Measurements from ENCODE around the gene DPY19L1. TPM values are rescaled to one million over a fixed set of nuclear protein-coding genes. Genes with fewer than 3 reads are reported as not detected.
"Not testable (repeated sequence)": the region's sequence is repeated elsewhere in the genome, so short reads cannot be mapped to it uniquely, and the experiment has no call there.

DPY19L1 gene
- total RNA-seq, 1 experiment from 2014 or later: 9.0 TPM

GRCh38 chr7:34900891-34901513 is 136.3 kb downstream of the DPY19L1 start:
- ChIA-PET CTCF (interaction anchor here (0.7 kb wide), 1 partner anchor 77 kb away, joined by 3 read pairs; no protein-coding TSS in a partner anchor), POLR2A (no interaction called here)
- H3K27me3 Mint-ChIP-seq (ENCODE audit: insufficient read depth, unreplicated experiment): no peaks in the 10 kb centered on the region
- H3K36me3 Mint-ChIP-seq (ENCODE audit: insufficient read depth, unreplicated experiment): no peaks in the 10 kb centered on the region
- H3K4me1 Mint-ChIP-seq (ENCODE audit: insufficient read depth, unreplicated experiment): no peaks in the 10 kb centered on the region
- intact Hi-C loops (cut with micrococcal nuclease): no loop called here
- H3K9me3 Mint-ChIP-seq (ENCODE audit: unreplicated experiment): peaks cover 19% of the 10 kb centered on the region
- H3K4me3 Mint-ChIP-seq (ENCODE audit: unreplicated experiment): no peak overlapping the region
- TF ChIP-seq CTCF (IDR thresholded peaks at IDR 0.05; ENCODE audit: unreplicated experiment): peak; percentile 6
- DNase-seq (ENCODE audit: unreplicated experiment): peak; percentile 20
- H3K27ac Mint-ChIP-seq (ENCODE audit: low read depth, unreplicated experiment): no peak overlapping the region
- BruUV-seq (replicated peaks): no TSS peak

GRCh38 chr7:34895202-34895601 is 142.1 kb downstream of the DPY19L1 start:
- CTCF ChIA-PET: interaction anchor here (0.8 kb wide), 1 partner anchor 13 kb away, joined by 5 read pairs; no protein-coding TSS in a partner anchor
- Mint-ChIP-seq H3K27me3 (ENCODE audit: insufficient read depth, unreplicated experiment) (no peaks in the 10 kb centered on the region), H3K27ac (ENCODE audit: low read depth, unreplicated experiment) (no peak overlapping the region), H3K36me3 (ENCODE audit: insufficient read depth, unreplicated experiment) (no peaks in the 10 kb centered on the region), H3K9me3 (ENCODE audit: unreplicated experiment) (peaks cover 32% of the 10 kb centered on the region), H3K4me3 (ENCODE audit: unreplicated experiment) (no peak overlapping the region), H3K4me1 (ENCODE audit: insufficient read depth, unreplicated experiment) (peaks cover 6% of the 10 kb centered on the region)
- BruUV-seq (replicated peaks): no TSS peak
- DNase-seq (ENCODE audit: unreplicated experiment): no peak
- TF ChIP-seq CTCF (IDR thresholded peaks at IDR 0.05; ENCODE audit: unreplicated experiment): no peak
- intact Hi-C loops (cut with micrococcal nuclease): no loop called here
- POLR2A ChIA-PET: no interaction called here

GRCh38 chr7:34889951-34890350 is 147.3 kb downstream of the DPY19L1 start:
- CTCF ChIA-PET: no interaction called here

GRCh38 chr7:34886856-34887255 is 150.4 kb downstream of the DPY19L1 start:
- Mint-ChIP-seq H3K4me1 (ENCODE audit: insufficient read depth, unreplicated experiment) (peaks cover 6% of the 10 kb centered on the region), H3K4me3 (ENCODE audit: unreplicated experiment) (no peak overlapping the region), H3K27ac (ENCODE audit: low read depth, unreplicated experiment) (no peak overlapping the region), H3K9me3 (ENCODE audit: unreplicated experiment) (peaks cover 13% of the 10 kb centered on the region), H3K36me3 (ENCODE audit: insufficient read depth, unreplicated experiment) (no peaks in the 10 kb centered on the region), H3K27me3 (ENCODE audit: insufficient read depth, unreplicated experiment) (no peaks in the 10 kb centered on the region)
- ChIA-PET POLR2A (no interaction called here), CTCF (interaction anchor here (0.6 to 0.7 kb wide), 2 partner anchors 1520 to 1631 kb away, joined by 3 to 6 read pairs; no protein-coding TSS in a partner anchor)
- no peak for DNase-seq (ENCODE audit: unreplicated experiment)
- intact Hi-C loops (cut with micrococcal nuclease): no loop called here
- no TSS peak for BruUV-seq (replicated peaks)
- TF ChIP-seq CTCF (IDR thresholded peaks at IDR 0.05; ENCODE audit: unreplicated experiment): no peak

More at GRCh38 chr7:34889951-34890350, 147.3 kb downstream of the DPY19L1 start:
- intact Hi-C loops (cut with micrococcal nuclease): no loop called here
- Mint-ChIP-seq H3K9me3 (ENCODE audit: unreplicated experiment) (peaks cover 14% of the 10 kb centered on the region), H3K36me3 (ENCODE audit: insufficient read depth, unreplicated experiment) (no peaks in the 10 kb centered on the region), H3K27me3 (ENCODE audit: insufficient read depth, unreplicated experiment) (no peaks in the 10 kb centered on the region), H3K4me3 (ENCODE audit: unreplicated experiment) (no peak overlapping the region), H3K27ac (ENCODE audit: low read depth, unreplicated experiment) (no peak overlapping the region), H3K4me1 (ENCODE audit: insufficient read depth, unreplicated experiment) (peaks cover 6% of the 10 kb centered on the region)
- POLR2A ChIA-PET: interaction anchor here (0.6 kb wide), 1 partner anchor 15 kb away, joined by 3 read pairs; no protein-coding TSS in a partner anchor
- no peak for TF ChIP-seq CTCF (IDR thresholded peaks at IDR 0.05; ENCODE audit: unreplicated experiment)
- no TSS peak for BruUV-seq (replicated peaks)
- no peak for DNase-seq (ENCODE audit: unreplicated experiment)

- H3K27me3 Mint-ChIP-seq (ENCODE audit: insufficient read depth, unreplicated experiment); BruUV-seq (replicated peaks); CTCF ChIA-PET; DNase-seq (ENCODE audit: unreplicated experiment); H3K27ac Mint-ChIP-seq (ENCODE audit: low read depth, unreplicated experiment); H3K4me1 Mint-ChIP-seq (ENCODE audit: insufficient read depth, unreplicated experiment); H3K36me3 Mint-ChIP-seq (ENCODE audit: insufficient read depth, unreplicated experiment); POLR2A ChIA-PET; H3K4me3 Mint-ChIP-seq (ENCODE audit: unreplicated experiment); intact Hi-C loops (cut with micrococcal nuclease): not testable (repeated sequence)
- H3K9me3 Mint-ChIP-seq (ENCODE audit: unreplicated experiment): peaks cover 17% of the 10 kb centered on the region
These were observed 153.4 kb downstream of the DPY19L1 start for GRCh38 chr7:34883855-34884254.

Data from MCF 10A (cell line).